NCI-H2196 (cell line): ENCODE results near the gene NEURL2.
"Not testable (repeated sequence)": the region's sequence is repeated elsewhere in the genome, so short reads cannot be mapped to it uniquely, and the experiment has no call there.

Experiments used
- DNase-seq: peaks from one replicate; lab custom pipeline; 2025; ENCODE audit not compliant: unreplicated experiment; lab: John Stamatoyannopoulos, UW

NEURL2 gene

GRCh38 chr20:45874576-45874975 lies 16.4 kb downstream of the NEURL2 start:
- no peak for DNase-seq

GRCh38 chr20:45874104-45874481 lies 16.9 kb downstream of the NEURL2 start:
- DNase-seq, result not testable (repeated sequence)

GRCh38 chr20:45873409-45874103 lies 17.5 kb downstream of the NEURL2 start:
- no peak for DNase-seq

GRCh38 chr20:45872626-45873025 lies 18.4 kb downstream of the NEURL2 start:
- no peak for DNase-seq

GRCh38 chr20:45867819-45868176 lies 23.2 kb downstream of the NEURL2 start:
- no peak for DNase-seq

GRCh38 chr20:45867136-45867818 lies 23.7 kb downstream of the NEURL2 start:
- DNase-seq, result no peak

GRCh38 chr20:45866454-45866853 lies 24.6 kb downstream of the NEURL2 start:
- no peak for DNase-seq

- no peak for DNase-seq
These were observed 27.2 kb downstream of the NEURL2 start for GRCh38 chr20:45863543-45864470.

- DNase-seq, result peak; percentile 23
These were observed 29.6 kb downstream of the NEURL2 start for GRCh38 chr20:45861221-45862075.

- no peak for DNase-seq
These were observed 30.3 kb downstream of the NEURL2 start for GRCh38 chr20:45860560-45861220.

- no peak for DNase-seq
These were observed 31.1 kb downstream of the NEURL2 start for GRCh38 chr20:45859916-45860315.

- no peak for DNase-seq
These were observed 33.2 kb downstream of the NEURL2 start for GRCh38 chr20:45857882-45858216.

GRCh38 chr20:45857114-45857881 lies 33.7 kb downstream of the NEURL2 start, which contains the start of the genes ACOT8 and ZSWIM3:
ACOT8 (minus strand) TSS chr20:45857392; CDS start chr20:45857315, 77 bp downstream.
ZSWIM3 (plus strand) TSS chr20:45857614; CDS start chr20:45857826, 212 bp downstream.
- peak; percentile 100 for DNase-seq

GRCh38 chr20:45853484-45853883 lies 37.5 kb downstream of the NEURL2 start:
- no peak for DNase-seq

- DNase-seq, result no peak
These were observed 38.7 kb downstream of the NEURL2 start for GRCh38 chr20:45852326-45852725.

- no peak for DNase-seq
These were observed 39.5 kb downstream of the NEURL2 start for GRCh38 chr20:45851501-45851900.

GRCh38 chr20:45850926-45851325 lies 40.1 kb downstream of the NEURL2 start:
- DNase-seq, result no peak

- no peak for DNase-seq
These were observed 40.8 kb downstream of the NEURL2 start for GRCh38 chr20:45850238-45850637.

- no peak for DNase-seq
These were observed 41.9 kb downstream of the NEURL2 start for GRCh38 chr20:45848969-45849582.
